K562 (cell line): ENCODE data around the gene DIAPH3.

Source experiments
- BCLAF1 ChIP-seq, 2 experiments: fragments of 450-650 bp in 1 of 2; IDR thresholded peaks; 2 replicates each; pipeline ENCODE4 v1.6.1; 2011 to 2017; ENCODE audit warnings: low read depth in 2 of 2, antibody characterized with exemption in 1 of 2, borderline replicate concordance in 1 of 2, low read length in 1 of 2, mild to moderate bottlenecking in 1 of 2, mixed read lengths in 1 of 2; ENCODE audit not compliant: control insufficient read depth in 1 of 2
- CHD1 ChIP-seq: fragments of 200-600 bp; sonication (generic); IDR thresholded peaks from one replicate; pipeline ENCODE4 v1.6.1; 2012; ENCODE audit warnings: mild to moderate bottlenecking, moderate library complexity, low read length, inconsistent platforms
- CTCF ChIP-seq, 3 experiments: IDR thresholded peaks in 2 of 3; conservative IDR thresholded peaks in 1 of 3; 2 replicates each; pipeline ENCODE4 v1.5.1; 2011 to 2012; ENCODE audit warnings: low read length in 3 of 3, mild to moderate bottlenecking in 3 of 3, control low read depth in 2 of 3, improper control_type of control experiment in 1 of 3, inconsistent platforms in 1 of 3, low read depth in 1 of 3, mixed read lengths in 1 of 3, moderate library complexity in 1 of 3; ENCODE audit not compliant: insufficient read depth in 2 of 3
- GMEB1 ChIP-seq: fragments of 250-450 bp; sonication (Bioruptor Pico); IDR thresholded peaks from 2 replicates; pipeline ENCODE4 v1.4.0; 2020; ENCODE audit warnings: mild to moderate bottlenecking
- JUND ChIP-seq, 2 experiments: IDR thresholded peaks; 2 replicates in 1 of 2; 3 replicates in 1 of 2; pipeline ENCODE4 v1.6.1; 2011; ENCODE audit warnings: borderline replicate concordance in 2 of 2, low read depth in 2 of 2, low read length in 2 of 2, improper control_type of control experiment in 1 of 2, missing biosample characterization in 1 of 2, missing genetic modification characterization in 1 of 2, missing genetic modification reagents in 1 of 2
- MAFF ChIP-seq: IDR thresholded peaks from 2 replicates; pipeline ENCODE4 v1.6.1; 2012; ENCODE audit warnings: low read length, improper control_type of control experiment
- NR4A1 ChIP-seq, 2 experiments: fragments of 250-450 bp in 1 of 2; fragments of 450-650 bp in 1 of 2; sonication (Bioruptor Pico) in 1 of 2; IDR thresholded peaks; 2 replicates each; pipeline versions ENCODE4 v1.4.0 to v1.6.1; 2016 to 2020; ENCODE audit warnings: mild to moderate bottlenecking in 2 of 2, missing compliant biosample characterization in 1 of 2, missing genetic modification characterization in 1 of 2, moderate library complexity in 1 of 2
- OTX1 ChIP-seq: fragments of 450-650 bp; formaldehyde crosslinking; IDR thresholded peaks from 2 replicates; pipeline ENCODE4 v1.4.0; 2022; ENCODE audit warnings: mild to moderate bottlenecking
- POLR2AphosphoS5 ChIP-seq: IDR thresholded peaks from 2 replicates; pipeline ENCODE4 v1.6.1; 2011; ENCODE audit warnings: mild to moderate bottlenecking, low read depth, low read length, moderate library complexity; ENCODE audit not compliant: control insufficient read depth, insufficient read depth
- RAD21 ChIP-seq, 2 experiments: fragments of 250-450 bp in 1 of 2; fragments of 450-650 bp in 1 of 2; sonication (Bioruptor Pico) in 1 of 2; formaldehyde crosslinking in 1 of 2; IDR thresholded peaks in 1 of 2; conservative IDR thresholded peaks in 1 of 2; 2 replicates each; pipeline versions ENCODE4 v1.4.0 to v1.8.0; 2020 to 2022; ENCODE audit warnings: mild to moderate bottlenecking in 2 of 2, moderate library complexity in 1 of 2
- RBM15 ChIP-seq: fragments of 200-400 bp; formaldehyde crosslinking; IDR thresholded peaks from 2 replicates; pipeline ENCODE4 v1.6.1; 2018; ENCODE audit warnings: mild to moderate bottlenecking, low read length, moderate library complexity; ENCODE audit not compliant: insufficient read depth
- SAP30 ChIP-seq: fragments of 200-600 bp; sonication (generic); IDR thresholded peaks from 2 replicates; pipeline ENCODE4 v1.6.1; 2012; ENCODE audit warnings: borderline replicate concordance, low read depth, mild to moderate bottlenecking, moderate library complexity, low read length, control low read depth, inconsistent platforms; ENCODE audit not compliant: insufficient read depth, poor library complexity, severe bottlenecking
- SMAD3 ChIP-seq: fragments of 450-650 bp; formaldehyde crosslinking; conservative IDR thresholded peaks from 2 replicates; pipeline ENCODE4 v1.4.0; 2020; ENCODE audit warnings: mild to moderate bottlenecking
- TFE3 ChIP-seq: fragments of 450-650 bp; formaldehyde crosslinking; IDR thresholded peaks from 2 replicates; pipeline ENCODE4 v1.4.0; 2020; ENCODE audit warnings: mild to moderate bottlenecking, mixed read lengths

GRCh38 chr13:59842507-59842906 lies 321.2 kb downstream of the DIAPH3 start:
- TF ChIP-seq SMAD3 (CRISPR knock-in tag) (no peak), RAD21 (CRISPR knock-in tag; conservative IDR thresholded peaks at IDR 0.05 in 1 of 2, IDR thresholded peaks at IDR 0.05 in 1 of 2) (no peak), NR4A1 (CRISPR knock-in tag; IDR thresholded peaks at IDR 0.05) (no peak), NR4A1 (tag; IDR thresholded peaks at IDR 0.05) (no peak), CTCF (IDR thresholded peaks at IDR 0.05 in 2 of 3, conservative IDR thresholded peaks at IDR 0.05 in 1 of 3; ENCODE audit: insufficient read depth in 2 of 3, low read depth in 1 of 3, low read length in 3 of 3) (no peak), BCLAF1 (IDR thresholded peaks at IDR 0.05; ENCODE audit: borderline replicate concordance in 1 of 2, control insufficient read depth in 1 of 2, low read depth in 2 of 2, low read length in 1 of 2) (no peak), CHD1 (no peak), GMEB1 (CRISPR knock-in tag) (no peak), MAFF (no peak), TFE3 (no peak), JUND (IDR thresholded peaks at IDR 0.05; ENCODE audit: borderline replicate concordance, low read depth, low read length) (no peak), JUND (tag; IDR thresholded peaks at IDR 0.05; ENCODE audit: borderline replicate concordance, low read depth, low read length) (no peak), SAP30 (no peak), RBM15 (no peak), POLR2AphosphoS5 (no peak), OTX1 (no peak)
